CD4-positive, alpha-beta T cell treated with Interleukin-17A for 1 hour (primary cell): ENCODE results near the gene KCNN2.
"Not testable (repeated sequence)": the region's sequence is repeated elsewhere in the genome, so short reads cannot be mapped to it uniquely, and the experiment has no call there.

Source experiments
- DNase-seq: peaks from one replicate; pipeline ENCODE4 v3.0.0-alpha.2; 2020

KCNN2 gene

GRCh38 chr5:114427204-114427603 lies 65.3 kb downstream of the KCNN2 start:
- no peak for DNase-seq

- DNase-seq, result no peak
Observed at GRCh38 chr5:114430532-114430931, 68.7 kb downstream of the KCNN2 start.

- DNase-seq, result not testable (repeated sequence)
Observed at GRCh38 chr5:114432684-114433083, 70.8 kb downstream of the KCNN2 start.

GRCh38 chr5:114434396-114435219 lies 72.7 kb downstream of the KCNN2 start:
- DNase-seq, result no peak

- DNase-seq, result no peak
Observed at GRCh38 chr5:114435220-114435481, 73.3 kb downstream of the KCNN2 start.

- DNase-seq, result no peak
Observed at GRCh38 chr5:114435885-114436299, 74.0 kb downstream of the KCNN2 start.

GRCh38 chr5:114437936-114438335 lies 76.1 kb downstream of the KCNN2 start:
- DNase-seq, result no peak

GRCh38 chr5:114438471-114438870 lies 76.6 kb downstream of the KCNN2 start:
- DNase-seq, result no peak

GRCh38 chr5:114447084-114447773 lies 85.4 kb downstream of the KCNN2 start:
- no peak for DNase-seq

- DNase-seq, result no peak
Observed at GRCh38 chr5:114448481-114448880, 86.6 kb downstream of the KCNN2 start.

GRCh38 chr5:114449860-114450421 lies 88.1 kb downstream of the KCNN2 start:
- DNase-seq, result peak; percentile 11

GRCh38 chr5:114450437-114450836 lies 88.6 kb downstream of the KCNN2 start:
- DNase-seq, result no peak

- DNase-seq, result no peak
Observed at GRCh38 chr5:114458726-114459125, 96.9 kb downstream of the KCNN2 start.

- DNase-seq, result no peak
Observed at GRCh38 chr5:114467171-114467570, 105.3 kb downstream of the KCNN2 start.

GRCh38 chr5:114467729-114468128 lies 105.9 kb downstream of the KCNN2 start:
- DNase-seq, result no peak

- DNase-seq, result no peak
Observed at GRCh38 chr5:114469372-114469771, 107.5 kb downstream of the KCNN2 start.

GRCh38 chr5:114471529-114471928 lies 109.7 kb downstream of the KCNN2 start:
- no peak for DNase-seq

GRCh38 chr5:114473541-114473940 lies 111.7 kb downstream of the KCNN2 start:
- no peak for DNase-seq

GRCh38 chr5:114477816-114478334 lies 116.0 kb downstream of the KCNN2 start:
- no peak for DNase-seq

GRCh38 chr5:114500756-114501155 lies 138.9 kb downstream of the KCNN2 start:
- DNase-seq, result no peak

GRCh38 chr5:114504560-114504959 lies 142.7 kb downstream of the KCNN2 start:
- DNase-seq, result no peak

GRCh38 chr5:114524221-114524620 lies 162.4 kb downstream of the KCNN2 start:
- no peak for DNase-seq

- DNase-seq, result no peak
Observed at GRCh38 chr5:114544561-114544960, 182.7 kb downstream of the KCNN2 start.
